DND-41 (cell line): ENCODE measurements around the gene FBN1.

Source experiments
- CTCF ChIP-seq: IDR thresholded peaks from 2 replicates; pipeline ENCODE4 v1.5.1; 2012; ENCODE audit warnings: borderline replicate concordance, low read length, moderate library complexity, mild to moderate bottlenecking; ENCODE audit not compliant: poor library complexity, severe bottlenecking; ENCODE audit errors: extremely low read depth
- EZH2 ChIP-seq: IDR thresholded peaks from 3 replicates; pipeline ENCODE4 v1.6.1; 2012; ENCODE audit warnings: borderline replicate concordance, low read depth, mild to moderate bottlenecking, moderate library complexity, low read length, inconsistent platforms; ENCODE audit not compliant: severe bottlenecking

- no peak for TF ChIP-seq CTCF
- TF ChIP-seq EZH2: no peak
These were observed 279.9 kb downstream of the FBN1 start for GRCh38 chr15:48365575-48365974.
